Ovary (tissue), 3 donors: ENCODE data around the gene MEMO1.
"Not testable (repeated sequence)": the region's sequence is repeated elsewhere in the genome, so short reads cannot be mapped to it uniquely, and the experiment has no call there.

Experiments used
- CTCF ChIP-seq, 3 donors: fragments of 450-650 bp in 2 of 3; fragments of 200-600 bp in 1 of 3; IDR thresholded peaks; one replicate each; pipeline versions ENCODE4 v1.5.1 to v1.8.0; 2016 to 2022; ENCODE audit warnings: antibody characterized with exemption in 3 of 3, mild to moderate bottlenecking in 1 of 3
- POLR2A ChIP-seq: fragments of 450-650 bp; IDR thresholded peaks from one replicate; pipeline ENCODE4 v1.6.1; 2017; ENCODE audit warnings: antibody characterized with exemption, mild to moderate bottlenecking, moderate library complexity
- donor health status: DM: no; HTN: no; CAD: no.

DNA sequence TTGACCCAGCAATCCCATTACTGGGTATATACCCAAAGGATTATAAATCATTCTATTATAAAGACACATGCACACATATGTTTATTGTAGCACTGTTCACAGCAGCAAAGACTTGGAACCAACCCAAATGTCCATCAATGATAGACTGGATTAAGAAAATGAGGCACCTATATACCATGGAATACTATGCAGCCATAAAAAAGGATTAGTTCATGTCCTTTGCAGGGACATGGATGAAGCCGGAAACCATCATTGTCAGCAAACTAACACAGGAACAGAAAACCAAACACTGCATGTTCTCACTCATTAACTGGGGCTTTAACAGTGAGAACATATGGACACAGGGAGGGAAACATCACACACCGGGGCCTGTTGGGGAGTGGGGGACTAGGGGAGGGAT lies 110.7 kb downstream of the MEMO1 start:
- not testable (repeated sequence) for TF ChIP-seq CTCF (IDR thresholded peaks at IDR 0.05); POLR2A
